ENCODE results near the gene WNK2.

Gene WNK2

DNA sequence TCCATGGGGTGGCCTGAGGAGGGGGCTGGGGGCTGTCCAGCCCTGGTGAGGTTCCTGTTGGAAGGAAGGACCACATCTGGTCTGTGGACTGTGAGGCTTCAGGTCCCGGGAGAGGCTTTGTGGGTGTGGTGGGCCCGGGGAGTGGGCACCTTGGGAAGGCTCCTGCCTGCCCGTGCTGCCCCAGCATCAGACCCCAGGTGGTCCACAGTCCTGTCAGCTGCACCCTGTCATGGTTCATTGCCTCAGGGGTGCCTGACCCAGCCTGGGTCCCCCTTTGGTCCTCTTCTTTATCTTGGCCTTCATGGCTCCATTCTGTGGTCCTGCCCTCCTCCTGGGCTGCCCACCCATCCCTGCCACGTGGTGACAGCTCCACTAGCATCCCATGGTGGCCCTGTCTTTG, 36.7 kb downstream of the WNK2 start:
- no peak for FAIRE-seq

DNA sequence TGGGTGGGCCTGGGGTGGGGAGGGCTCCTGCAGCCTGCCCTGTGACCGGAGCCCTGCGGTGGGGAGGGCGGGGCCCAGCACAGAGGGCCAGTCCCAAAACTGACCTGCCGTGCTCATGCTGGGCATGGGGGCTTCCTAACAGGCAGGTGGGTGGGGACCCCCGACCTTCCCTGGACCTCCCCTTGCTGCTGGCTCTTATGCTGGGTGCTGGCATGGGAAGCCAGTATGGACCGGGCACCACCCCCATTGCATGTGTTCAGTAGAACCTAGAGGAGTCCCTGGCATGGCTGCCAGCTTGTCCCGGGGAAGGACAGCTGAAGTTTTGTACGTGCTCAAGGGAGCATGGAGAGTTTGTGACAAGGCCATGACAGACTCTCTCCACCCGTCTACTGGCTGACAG, 37.1 kb downstream of the WNK2 start:
- no peak for FAIRE-seq

DNA sequence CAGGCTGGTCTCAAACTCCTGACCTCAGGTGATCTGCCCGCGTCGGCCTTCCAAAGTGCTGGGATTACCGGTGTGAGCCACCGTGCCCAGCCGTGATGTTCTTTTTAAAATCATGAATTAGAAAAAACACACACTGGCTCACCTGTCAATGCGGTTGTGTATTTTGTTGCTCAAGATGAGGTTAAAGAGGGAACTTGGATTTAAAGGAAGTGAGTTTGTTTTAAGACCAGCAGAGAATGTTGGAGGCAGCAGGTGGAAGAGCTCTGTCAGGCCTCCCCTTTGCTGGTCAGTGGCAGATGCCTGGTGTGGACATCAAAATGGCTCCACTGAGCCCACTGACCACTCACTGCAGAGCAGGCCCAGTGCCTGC, 38.9 kb downstream of the WNK2 start:
- FAIRE-seq, result no peak

DNA sequence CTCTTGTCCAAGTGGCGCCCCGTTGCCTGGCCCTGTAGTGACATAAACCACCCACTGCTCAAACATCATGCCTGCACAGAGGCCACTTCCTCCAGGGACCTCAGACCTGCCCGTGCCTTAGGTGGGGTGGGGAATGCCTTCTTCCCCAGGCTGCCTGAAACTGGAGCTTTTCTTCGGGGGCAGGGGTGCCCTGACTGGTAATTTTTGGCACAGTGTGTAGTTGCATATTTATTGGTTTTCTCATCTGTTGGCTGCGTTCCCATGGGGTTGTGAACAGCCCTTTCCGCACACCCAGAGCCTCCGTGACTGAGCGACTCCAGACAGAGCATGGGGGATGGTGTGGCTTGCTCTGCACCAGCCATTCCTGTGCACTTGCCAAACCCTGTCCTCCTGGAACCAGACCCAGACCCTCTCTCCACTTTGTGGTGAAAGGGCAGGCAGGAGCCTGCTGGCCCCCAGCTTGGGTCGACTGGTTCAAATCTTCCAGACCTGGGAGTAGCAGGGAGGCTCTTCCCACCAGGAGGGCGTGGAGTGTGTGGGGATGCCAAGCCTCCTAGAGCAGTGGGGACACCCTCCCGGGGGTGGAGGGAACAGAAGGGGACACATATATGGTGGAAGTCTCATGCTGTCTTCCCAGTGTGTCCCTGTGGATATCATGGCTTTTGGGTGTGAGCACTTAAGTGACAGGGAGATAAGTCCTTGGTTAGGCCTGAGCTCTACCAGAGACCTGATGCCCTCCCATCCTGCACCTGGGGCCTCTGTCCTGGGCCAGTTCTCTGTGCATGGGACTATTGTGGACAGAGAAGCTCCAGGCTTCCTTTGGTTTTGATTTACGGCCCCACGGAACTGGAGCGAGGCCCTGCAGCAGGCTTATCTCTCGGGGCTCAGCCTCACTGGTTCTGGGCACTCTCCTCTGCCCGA, 39.6 kb downstream of the WNK2 start:
- no peak for FAIRE-seq

DNA sequence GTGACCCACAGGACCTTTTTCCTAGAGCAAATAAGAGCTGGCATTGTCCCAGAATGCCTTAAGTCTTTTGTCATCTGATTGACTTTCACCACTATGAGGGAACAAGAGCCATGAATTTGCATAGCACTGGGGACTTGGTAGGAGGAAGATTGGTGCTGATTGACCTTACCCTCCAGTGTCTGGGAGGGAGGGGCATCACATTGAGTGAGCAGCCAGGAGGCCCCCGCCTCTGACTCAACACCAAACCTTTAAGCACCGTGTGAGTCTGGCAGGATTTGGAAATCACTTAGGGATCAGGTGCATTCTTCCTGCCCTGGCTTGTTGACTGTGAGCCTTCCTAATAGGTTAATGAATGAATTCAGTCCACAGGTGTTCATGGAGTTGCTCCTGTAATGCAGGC, 40.7 kb downstream of the WNK2 start:
- no peak for FAIRE-seq

DNA sequence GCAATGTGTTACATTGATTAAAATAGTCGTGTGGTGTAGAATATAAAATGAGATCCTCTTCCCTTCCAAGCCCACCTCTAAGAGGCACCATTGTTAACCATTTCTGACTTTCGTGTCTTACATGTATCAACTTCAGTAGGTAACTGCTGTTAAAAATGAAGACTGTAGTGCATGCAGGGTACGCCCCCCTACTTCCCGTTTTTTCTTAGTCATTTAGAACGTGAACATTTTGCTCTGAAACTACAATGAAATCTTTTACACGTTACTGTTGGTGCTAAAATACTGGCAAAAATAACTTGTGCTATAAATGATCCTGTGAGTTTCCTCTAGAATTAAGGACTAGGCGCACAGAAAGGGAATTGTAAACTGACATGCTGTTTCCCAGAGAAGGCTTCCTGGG, 41.5 kb downstream of the WNK2 start:
- no peak for FAIRE-seq

DNA sequence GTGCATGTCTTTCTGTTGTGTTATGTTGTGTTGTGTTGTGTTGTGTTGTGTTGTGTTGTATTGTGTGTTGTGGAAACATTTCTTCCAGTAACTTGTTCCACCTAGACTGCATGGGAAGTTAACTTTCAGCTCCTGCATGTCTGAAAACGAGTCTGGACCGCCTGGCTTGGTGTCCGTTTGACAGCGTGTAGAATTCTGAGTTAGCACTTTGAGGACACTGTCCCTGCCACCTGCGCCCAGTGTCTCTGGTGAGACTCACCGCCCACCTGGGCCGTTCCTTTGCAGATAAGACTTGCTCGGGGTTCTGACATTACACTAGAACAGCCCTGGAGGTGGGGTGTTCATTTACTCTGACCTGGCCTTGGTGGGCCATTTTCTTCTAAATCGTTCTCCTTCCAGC, 42.0 kb downstream of the WNK2 start:
- no peak for FAIRE-seq

DNA sequence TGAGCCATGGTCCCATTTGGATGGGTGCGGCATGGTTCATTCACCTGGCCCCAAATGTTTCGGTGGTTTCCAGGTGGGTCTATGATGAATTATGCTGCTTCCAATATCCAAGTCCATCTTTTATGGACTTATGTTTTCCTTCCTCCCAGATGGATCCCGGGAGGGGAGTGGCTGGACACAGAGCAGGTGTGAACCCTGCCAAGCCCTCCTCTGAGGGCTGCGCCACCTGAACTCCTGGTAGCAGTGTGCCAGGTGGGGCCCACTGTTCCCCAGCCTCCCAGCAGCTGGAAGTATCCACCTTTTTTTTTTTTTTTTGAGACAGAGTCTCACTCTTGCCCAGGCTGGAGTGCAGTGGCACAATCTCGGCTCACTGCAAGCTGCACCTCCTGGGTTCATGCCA, 42.9 kb downstream of the WNK2 start:
- no peak for FAIRE-seq

DNA sequence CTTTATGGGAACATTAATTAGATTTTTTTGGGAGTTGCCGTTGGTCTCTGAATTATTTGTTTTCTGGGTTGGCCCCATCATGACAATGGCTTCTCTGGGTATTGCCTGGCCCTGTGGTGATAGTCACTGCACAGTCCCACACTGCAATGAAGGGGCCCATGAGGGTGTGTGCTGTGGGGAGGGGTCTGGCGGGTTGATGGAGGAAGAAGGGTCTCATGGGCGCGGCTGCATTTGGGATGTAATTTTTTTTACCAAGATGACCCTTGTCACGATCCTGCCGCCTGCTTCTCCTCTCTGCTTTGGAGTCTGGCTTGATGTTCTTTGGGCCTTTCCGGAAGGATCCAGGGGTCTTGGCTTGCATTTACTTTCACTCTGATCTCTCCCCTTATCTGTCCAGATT, 44.1 kb downstream of the WNK2 start:
- FAIRE-seq, result no peak

DNA sequence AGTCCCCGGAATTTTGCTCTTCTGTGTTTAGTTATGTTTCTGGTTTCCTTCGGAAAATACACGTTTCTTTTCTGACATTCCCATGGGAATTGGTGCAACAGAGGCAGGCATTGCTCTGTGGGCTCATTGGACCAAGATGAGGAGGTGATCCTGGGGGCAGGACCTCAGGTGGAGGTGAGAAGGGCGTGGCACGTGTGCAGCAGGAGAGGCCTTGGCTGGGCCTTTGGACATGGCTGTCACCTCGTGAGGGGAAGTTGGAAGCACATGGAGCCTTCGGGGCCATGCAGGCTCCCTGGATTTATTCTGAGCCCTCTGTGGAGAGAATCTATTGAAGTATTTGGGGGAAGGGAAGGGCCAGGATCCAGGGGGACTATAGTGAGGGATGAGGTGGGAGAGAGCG, 44.5 kb downstream of the WNK2 start:
- no peak for FAIRE-seq

DNA sequence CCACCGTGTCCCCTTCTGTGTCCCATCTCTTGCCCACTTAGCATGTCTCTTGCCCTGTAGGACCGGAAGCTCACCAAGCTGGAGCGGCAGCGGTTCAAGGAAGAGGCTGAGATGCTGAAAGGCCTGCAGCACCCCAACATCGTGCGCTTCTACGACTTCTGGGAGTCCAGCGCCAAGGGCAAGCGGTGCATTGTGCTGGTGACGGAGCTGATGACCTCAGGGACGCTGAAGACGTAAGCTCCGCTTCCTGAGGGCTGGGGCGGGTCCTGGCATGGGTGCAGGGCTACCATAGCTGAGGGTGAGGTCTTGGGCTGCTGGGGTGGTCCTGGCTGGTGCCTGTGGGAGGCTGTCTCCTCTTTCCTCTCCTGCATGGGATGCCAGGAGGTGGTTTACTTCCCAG, 45.7 kb downstream of the WNK2 start:
- FAIRE-seq, result no peak

DNA sequence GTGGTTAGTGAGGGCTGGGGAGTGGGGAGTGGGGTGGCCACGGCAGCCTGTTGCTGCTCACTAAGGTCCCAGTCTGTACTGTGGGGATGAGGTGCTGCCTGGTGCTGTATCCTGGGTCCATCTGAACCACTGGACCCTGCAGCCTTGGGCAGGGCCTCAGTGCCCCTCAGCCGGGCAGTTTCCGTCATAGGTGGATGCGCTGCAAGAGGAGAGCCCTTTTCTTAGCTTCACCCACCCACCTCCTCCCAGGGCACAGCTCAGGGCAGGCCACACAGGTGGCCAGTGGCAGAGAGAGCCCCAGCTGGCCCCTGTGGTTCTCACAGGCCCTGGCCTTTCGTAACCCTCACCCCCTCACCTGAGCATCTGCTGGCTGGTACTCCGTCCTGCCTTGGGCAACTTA, 46.2 kb downstream of the WNK2 start:
- no peak for FAIRE-seq

DNA sequence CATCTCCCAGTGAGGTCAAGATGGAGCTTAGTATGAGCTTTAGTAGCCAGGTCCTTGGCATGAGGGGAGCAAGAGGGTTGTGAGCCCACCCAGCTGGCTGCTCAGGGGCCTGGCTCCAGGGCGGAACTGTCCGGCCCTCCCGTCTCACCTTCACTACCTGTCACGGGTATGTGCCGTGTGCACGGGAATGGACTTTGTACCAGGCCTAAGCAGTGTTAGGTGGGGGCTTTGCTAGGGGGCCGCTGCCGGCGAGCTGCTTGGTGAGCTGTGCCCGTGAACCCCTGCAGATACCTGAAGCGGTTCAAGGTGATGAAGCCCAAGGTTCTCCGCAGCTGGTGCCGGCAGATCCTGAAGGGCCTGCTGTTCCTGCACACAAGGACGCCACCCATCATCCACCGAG, 46.7 kb downstream of the WNK2 start:
- FAIRE-seq, result no peak

DNA sequence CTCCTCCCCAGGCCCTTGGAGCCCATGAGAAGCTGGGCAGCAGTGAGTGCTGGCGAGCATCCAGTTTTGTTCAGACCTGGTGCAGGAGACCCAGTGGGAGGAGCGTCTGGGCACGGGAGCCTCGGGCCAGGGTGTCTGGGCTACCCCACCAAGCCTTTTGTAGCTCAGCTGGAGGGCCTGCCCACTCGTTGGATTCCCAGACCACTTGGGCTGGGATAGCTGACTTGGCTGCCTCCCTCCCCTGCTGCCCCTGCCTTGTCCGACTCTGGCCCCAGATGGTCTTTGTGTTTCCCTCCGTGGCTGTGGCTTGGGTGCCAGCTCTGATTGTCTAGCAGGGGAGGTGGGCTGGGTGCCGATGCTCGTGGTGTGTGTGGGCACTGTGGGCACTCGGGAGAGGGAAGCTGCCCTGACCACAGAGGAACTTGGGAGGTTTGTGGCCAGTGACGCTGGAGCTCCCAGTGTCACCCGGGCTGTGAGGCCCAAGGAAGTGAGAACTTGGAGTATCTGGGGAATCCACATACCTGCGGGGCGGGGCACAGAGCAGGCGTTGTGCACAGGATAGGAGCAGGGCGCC, 47.3 kb downstream of the WNK2 start:
- no peak for FAIRE-seq

DNA sequence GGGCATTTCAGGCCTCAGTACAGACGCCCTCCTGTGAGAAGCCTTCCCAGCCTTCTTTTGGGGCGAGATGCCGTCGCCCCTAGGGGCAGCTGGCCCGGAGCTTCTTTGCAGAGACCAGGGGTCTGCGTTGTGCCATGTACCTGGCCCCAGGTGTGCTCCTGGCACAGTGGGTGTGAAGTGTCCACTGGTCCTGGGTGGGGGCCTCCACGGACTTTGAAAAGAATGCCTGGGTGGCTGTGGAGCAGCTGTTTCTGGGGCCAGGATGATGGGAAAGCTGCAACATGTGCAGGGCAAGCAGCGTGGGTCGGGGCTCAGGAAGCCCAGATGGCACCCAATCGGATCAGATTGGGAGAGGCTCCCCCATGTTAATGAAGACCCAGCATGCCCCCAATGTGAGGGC, 47.8 kb downstream of the WNK2 start:
- no peak for FAIRE-seq

DNA sequence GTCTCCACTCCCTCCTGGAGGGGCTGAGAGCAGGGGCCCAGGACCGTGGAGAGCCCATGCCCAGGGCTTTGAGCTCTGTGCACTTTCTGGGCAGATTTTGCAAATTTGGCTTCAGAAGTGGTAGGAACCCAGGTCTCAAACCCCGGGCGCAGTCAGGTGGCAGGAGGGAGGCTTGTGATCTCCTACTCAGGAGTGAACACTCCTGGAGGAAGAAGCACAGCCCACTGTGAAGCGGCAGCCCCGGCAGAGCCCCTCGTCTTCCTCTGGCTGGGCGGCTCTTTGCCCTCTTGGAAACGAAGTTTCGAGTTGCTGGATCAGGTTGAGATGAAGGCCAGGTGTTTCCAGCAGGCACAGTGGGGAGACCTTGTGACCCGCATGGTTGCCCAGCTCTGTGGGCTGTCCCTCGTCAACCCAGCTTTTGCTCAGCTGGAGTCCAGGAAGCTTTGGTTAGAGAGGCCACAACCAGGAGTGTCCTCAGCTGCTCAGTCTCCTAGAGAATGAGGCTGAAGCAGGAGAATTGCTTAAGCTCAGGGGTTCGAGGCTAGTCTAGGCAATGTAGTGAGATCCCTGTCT, 48.5 kb downstream of the WNK2 start:
- no peak for FAIRE-seq

DNA sequence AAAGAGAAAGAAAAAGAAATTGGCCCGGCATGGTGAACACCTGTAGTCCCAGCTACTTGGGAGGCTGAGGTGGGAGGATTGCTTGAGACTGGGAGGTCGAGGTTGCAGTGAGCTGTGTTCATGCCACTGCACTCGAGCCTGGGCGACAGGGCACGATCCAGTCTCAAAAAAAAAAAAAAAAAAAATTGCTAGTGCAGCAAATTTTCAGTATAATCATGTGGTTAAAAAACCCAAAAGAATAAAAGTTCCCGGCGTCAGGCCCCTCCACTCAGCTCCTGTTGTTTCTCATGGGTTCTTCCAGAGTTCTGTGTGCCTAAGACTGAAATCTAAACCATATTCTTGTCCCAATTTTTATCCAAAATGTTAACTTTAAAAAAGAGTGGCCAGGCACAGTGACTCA, 49.1 kb downstream of the WNK2 start:
- FAIRE-seq, result no peak

DNA sequence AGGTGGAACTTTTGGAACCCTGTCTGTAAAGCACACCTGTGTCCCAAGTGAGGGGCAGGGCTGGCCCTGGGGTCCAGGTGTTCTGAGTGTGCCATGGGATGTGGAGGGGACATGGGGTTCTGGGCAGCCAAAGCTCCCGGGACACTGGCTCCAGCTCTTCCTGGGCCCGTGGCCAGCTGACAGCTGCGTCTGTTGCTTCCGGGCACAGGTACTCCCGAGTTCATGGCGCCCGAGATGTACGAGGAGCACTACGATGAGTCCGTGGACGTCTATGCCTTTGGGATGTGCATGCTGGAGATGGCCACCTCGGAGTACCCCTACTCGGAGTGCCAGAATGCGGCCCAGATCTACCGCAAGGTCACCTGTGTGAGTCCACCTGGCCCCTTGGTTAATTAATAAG, 50.7 kb downstream of the WNK2 start:
- no peak for FAIRE-seq

DNA sequence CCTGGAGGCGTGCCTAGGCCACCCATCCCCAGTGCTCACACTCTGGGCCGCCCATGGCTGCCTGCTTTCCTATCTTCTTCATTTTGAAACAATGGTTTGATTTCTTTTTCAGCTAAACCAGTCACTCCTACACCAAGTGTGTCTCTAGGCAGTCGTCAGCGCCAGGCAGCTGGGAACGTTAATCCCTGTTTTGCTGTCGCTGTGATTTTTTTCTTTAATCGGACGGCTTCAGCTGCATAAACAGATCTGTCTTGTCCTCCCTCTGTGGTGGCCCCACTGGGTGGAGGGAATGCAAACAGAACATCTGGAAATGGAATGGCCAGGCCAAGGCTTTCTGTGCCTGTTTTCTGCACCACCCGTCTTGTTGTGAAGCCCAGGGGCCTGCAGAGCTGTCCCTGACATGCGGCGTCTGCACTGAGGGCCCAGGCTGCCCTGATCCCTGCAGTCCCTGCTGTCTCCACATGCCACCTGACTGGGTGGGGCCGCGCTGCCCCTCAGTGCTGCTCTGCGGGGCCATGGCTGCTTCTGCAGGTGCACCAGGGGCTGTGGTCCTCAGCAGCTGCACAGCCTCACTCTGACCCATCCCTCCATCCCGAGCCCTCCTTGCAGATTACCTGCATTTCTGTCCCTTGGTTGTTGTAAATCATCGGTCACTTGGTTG, 51.5 kb downstream of the WNK2 start:
- no peak for FAIRE-seq

DNA sequence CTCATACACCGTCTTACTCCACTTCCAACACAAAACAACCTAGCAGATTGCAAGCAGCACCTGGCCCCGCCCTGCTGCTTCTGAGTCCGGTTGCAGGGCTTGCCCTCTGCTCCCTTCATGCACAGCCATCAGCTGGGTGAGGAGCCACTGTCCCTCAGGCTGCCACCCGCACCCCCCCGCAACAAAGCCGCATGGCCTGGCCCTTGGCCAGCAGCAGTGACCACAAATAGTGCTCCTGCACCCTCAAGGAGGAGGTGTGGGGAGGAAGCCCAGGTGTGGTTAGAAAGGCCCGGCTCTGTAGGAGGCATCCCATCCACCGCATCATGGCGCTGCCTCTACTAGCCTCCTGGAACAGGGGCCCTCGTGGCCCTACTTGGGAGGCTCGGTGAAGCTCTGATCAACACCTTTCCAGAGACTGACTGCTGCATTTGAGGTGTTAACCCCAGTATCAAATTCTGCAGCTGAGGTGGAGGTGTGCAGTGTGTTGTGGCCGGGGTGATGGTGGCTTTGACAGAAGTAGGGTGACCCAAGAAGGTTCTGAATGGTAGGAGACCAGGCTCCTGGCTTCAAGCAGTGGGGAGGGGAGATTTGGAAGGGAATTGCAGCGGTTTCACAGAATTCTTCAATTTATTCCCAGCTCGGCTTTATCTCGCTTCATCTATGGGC, 52.7 kb downstream of the WNK2 start:
- FAIRE-seq, result no peak

DNA sequence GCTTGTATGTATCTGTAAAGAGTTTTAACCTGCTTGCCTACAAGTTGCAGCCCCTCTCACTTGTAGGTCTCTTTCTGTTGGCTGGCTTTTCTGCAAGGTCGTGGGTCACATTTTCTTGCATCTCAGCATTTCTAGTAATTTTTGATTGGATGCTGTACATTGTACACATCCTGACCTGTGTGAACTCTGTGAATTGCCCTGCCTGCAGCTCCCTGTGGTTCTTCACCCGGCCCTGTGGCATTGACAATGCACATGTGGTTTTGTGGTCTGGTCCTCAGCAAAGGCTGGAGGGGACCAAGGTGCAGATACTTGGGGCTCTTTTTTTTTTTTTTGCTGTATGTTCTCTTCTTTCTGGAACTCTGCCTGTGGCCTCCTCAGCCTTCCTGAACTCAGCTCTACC, 53.6 kb downstream of the WNK2 start:
- no peak for FAIRE-seq

DNA sequence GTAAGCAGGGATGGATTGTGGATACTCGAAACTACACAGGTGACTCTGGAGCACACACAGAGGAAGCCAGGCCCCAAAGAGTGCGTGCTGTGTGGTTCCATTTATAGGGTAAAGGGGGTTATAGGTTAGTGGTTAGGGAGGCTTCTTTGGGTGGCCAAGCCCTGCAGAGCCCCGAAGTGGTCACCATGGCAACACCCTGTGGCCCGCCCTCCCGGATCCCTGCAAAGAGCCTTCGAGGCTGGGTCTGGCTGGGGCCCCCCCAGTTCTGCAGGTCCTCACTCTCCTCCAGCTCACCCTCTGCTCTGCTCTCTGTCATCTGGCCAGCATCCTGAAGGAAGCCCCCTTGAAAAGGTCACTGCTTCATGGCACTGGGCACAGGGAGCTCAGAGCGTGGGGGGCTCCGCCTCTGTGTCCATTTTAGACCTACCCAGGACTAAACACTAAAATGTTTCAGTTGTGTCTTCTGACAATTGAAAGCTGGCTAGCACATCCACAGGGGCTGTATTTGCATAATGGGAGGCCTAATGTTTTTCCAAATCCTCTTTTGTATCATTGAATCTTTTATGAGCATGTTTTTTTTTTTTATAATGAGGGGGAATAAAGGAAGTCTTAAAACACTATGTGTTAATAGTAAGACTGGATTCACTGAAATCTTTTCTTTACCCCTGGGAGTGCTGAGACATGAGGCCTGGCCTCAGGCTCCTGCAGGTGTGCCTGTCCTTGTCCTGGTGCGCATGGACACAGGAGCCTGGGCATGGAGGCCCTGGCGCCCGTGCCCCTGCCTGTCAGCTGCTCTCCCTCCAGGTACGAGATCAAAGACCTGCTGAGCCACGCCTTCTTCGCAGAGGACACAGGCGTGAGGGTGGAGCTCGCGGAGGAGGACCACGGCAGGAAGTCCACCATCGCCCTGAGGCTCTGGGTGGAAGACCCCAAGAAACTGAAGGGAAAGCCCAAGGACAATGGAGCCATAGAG, 55.3 kb downstream of the WNK2 start:
- no peak for FAIRE-seq
